Hepatic stellate cell (primary cell): ENCODE data around the gene TBL3.
A peak's percentile ranks its signal among the peaks of the same experiment; 100 is the strongest.

Experiments
- DNase-seq: peaks from one replicate; pipeline ENCODE4 v3.0.0; 2011; ENCODE audit warnings: low spot score

Gene TBL3

GRCh38 chr16:2016407-2016922 is 44.6 kb downstream of the TBL3 start:
- no peak for DNase-seq

GRCh38 chr16:2019518-2019920 is 47.7 kb downstream of the TBL3 start, which contains the start of gene NPW:
NPW (plus strand) TSS chr16:2019785.
- no peak for DNase-seq

- no peak for DNase-seq
These were observed 48.3 kb downstream of the TBL3 start for GRCh38 chr16:2019921-2020831.

GRCh38 chr16:2022723-2023091 is 50.9 kb downstream of the TBL3 start:
- peak; percentile 77 for DNase-seq

GRCh38 chr16:2023092-2024031 is 51.5 kb downstream of the TBL3 start:
- peak; percentile 94 for DNase-seq

- DNase-seq, result no peak
These were observed 52.2 kb downstream of the TBL3 start for GRCh38 chr16:2024032-2024420.

GRCh38 chr16:2025251-2025650 is 53.4 kb downstream of the TBL3 start:
- DNase-seq, result no peak

- DNase-seq, result no peak
These were observed 54.1 kb downstream of the TBL3 start for GRCh38 chr16:2025878-2026460.

GRCh38 chr16:2026461-2027023 is 54.7 kb downstream of the TBL3 start, which contains the start of gene NHERF2:
NHERF2 (plus strand) TSS chr16:2026902; CDS start chr16:2027006, 104 bp downstream.
- DNase-seq, result peak; percentile 75

GRCh38 chr16:2027024-2028010 is 55.5 kb downstream of the TBL3 start:
- DNase-seq, result peak; percentile 88

GRCh38 chr16:2028146-2028545 is 56.3 kb downstream of the TBL3 start:
- no peak for DNase-seq

GRCh38 chr16:2028620-2029220 is 56.9 kb downstream of the TBL3 start:
- no peak for DNase-seq

GRCh38 chr16:2029350-2029749 is 57.5 kb downstream of the TBL3 start:
- DNase-seq, result no peak

- DNase-seq, result no peak
These were observed 58.2 kb downstream of the TBL3 start for GRCh38 chr16:2030036-2030435.

- no peak for DNase-seq
These were observed 59.3 kb downstream of the TBL3 start for GRCh38 chr16:2031081-2031577.
